ENCODE data around the gene UPP2.

UPP2 gene

DNA sequence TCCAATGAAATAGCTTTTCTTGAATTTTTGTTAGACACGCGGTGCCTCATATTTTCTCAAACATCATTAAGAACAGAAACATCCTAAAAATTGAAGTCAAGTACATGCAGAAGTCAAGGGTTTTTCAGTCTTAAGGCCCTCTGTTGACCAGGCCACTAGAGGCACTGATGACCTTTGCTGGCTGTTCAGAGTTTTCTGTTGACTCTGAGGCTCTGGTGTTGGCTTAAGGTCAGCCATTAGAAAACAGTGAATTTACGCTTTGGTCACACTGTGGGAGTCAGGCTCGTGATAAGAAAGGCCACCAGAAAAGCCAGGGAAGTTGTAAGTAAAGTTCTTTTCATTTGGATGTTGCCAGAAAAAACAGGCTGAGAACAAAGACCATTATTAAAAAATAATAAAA lies 5.8 kb upstream of the UPP2 start:
- no peak overlapping the region for H3K4me3 ChIP-seq (ENCODE audit: insufficient read depth, low read length, poor library complexity, severe bottlenecking)
- H3F3A ChIP-seq (ENCODE audit: insufficient read depth) = no peaks in the 10 kb centered on the region
- no peaks in the 10 kb centered on the region for H3K27me3 ChIP-seq (ENCODE audit: low read length)
- H3K79me2 ChIP-seq (ENCODE audit: insufficient read depth, low read length) = no peaks in the 10 kb centered on the region
- H4K20me1 ChIP-seq (ENCODE audit: low read depth, low read length) = no peaks in the 10 kb centered on the region
- no peaks in the 10 kb centered on the region for H3K36me3 ChIP-seq (ENCODE audit: low read length)
- H3K4me2 ChIP-seq (ENCODE audit: low read depth, low read length, poor library complexity, severe bottlenecking) = no peak overlapping the region
- H2AFZ ChIP-seq (ENCODE audit: low read depth, low read length, severe bottlenecking) = no peak overlapping the region
- H3K9ac ChIP-seq (ENCODE audit: low read length) = no peak overlapping the region
- no peaks in the 10 kb centered on the region for H3K9me2 ChIP-seq (replicated peaks; ENCODE audit: insufficient read depth, low read length)
- no peak overlapping the region for H3K27ac ChIP-seq (ENCODE audit: low read depth, low read length)
- TF ChIP-seq EZH2phosphoT487 (conservative IDR thresholded peaks at IDR 0.05; ENCODE audit: low read length) = no peak
- TF ChIP-seq, protein P1, sequence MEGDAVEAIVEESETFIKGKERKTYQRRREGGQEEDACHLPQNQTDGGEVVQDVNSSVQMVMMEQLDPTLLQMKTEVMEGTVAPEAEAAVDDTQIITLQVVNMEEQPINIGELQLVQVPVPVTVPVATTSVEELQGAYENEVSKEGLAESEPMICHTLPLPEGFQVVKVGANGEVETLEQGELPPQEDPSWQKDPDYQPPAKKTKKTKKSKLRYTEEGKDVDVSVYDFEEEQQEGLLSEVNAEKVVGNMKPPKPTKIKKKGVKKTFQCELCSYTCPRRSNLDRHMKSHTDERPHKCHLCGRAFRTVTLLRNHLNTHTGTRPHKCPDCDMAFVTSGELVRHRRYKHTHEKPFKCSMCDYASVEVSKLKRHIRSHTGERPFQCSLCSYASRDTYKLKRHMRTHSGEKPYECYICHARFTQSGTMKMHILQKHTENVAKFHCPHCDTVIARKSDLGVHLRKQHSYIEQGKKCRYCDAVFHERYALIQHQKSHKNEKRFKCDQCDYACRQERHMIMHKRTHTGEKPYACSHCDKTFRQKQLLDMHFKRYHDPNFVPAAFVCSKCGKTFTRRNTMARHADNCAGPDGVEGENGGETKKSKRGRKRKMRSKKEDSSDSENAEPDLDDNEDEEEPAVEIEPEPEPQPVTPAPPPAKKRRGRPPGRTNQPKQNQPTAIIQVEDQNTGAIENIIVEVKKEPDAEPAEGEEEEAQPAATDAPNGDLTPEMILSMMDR (IDR thresholded peaks at IDR 0.05; ENCODE audit: insufficient read depth, low read length, poor library complexity, severe bottlenecking) = no peak
- H3K9me3 ChIP-seq (ENCODE audit: insufficient read depth, low read length) = no peaks in the 10 kb centered on the region

DNA sequence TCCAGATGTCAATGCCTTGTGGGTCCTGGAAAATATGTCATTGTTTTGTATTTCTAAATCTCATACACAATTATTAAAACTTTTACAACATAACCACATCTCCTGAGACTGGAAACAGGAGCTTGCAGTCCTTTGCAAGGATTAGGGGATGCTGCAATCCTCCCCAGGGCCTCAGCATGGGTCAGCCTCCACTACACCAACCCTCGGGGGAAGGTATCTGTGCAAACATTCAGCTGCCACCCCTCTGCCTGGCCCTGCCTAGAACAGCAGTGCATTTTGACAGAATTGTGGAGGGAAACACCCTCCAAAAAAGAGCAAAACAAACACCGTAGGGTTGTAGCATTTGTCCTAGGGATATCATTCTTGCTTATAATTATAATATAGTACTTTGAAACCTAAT lies 4.2 kb upstream of the UPP2 start:
- Histone ChIP-seq H3K27ac (ENCODE audit: low read depth, low read length) (no peak overlapping the region), H3K9me3 (ENCODE audit: insufficient read depth, low read length) (no peaks in the 10 kb centered on the region), H3F3A (ENCODE audit: insufficient read depth) (no peaks in the 10 kb centered on the region), H3K9me2 (replicated peaks; ENCODE audit: insufficient read depth, low read length) (no peaks in the 10 kb centered on the region), H3K36me3 (ENCODE audit: low read length) (no peaks in the 10 kb centered on the region), H3K79me2 (ENCODE audit: insufficient read depth, low read length) (no peaks in the 10 kb centered on the region), H2AFZ (ENCODE audit: low read depth, low read length, severe bottlenecking) (no peak overlapping the region), H3K27me3 (ENCODE audit: low read length) (no peaks in the 10 kb centered on the region), H3K4me2 (ENCODE audit: low read depth, low read length, poor library complexity, severe bottlenecking) (no peak overlapping the region), H3K4me3 (ENCODE audit: insufficient read depth, low read length, poor library complexity, severe bottlenecking) (no peak overlapping the region), H4K20me1 (ENCODE audit: low read depth, low read length) (no peaks in the 10 kb centered on the region), H3K9ac (ENCODE audit: low read length) (no peak overlapping the region)
- TF ChIP-seq, protein P1 (IDR thresholded peaks at IDR 0.05; ENCODE audit: insufficient read depth, low read length, poor library complexity, severe bottlenecking) = no peak
- no peak for TF ChIP-seq EZH2phosphoT487 (conservative IDR thresholded peaks at IDR 0.05; ENCODE audit: low read length)

DNA sequence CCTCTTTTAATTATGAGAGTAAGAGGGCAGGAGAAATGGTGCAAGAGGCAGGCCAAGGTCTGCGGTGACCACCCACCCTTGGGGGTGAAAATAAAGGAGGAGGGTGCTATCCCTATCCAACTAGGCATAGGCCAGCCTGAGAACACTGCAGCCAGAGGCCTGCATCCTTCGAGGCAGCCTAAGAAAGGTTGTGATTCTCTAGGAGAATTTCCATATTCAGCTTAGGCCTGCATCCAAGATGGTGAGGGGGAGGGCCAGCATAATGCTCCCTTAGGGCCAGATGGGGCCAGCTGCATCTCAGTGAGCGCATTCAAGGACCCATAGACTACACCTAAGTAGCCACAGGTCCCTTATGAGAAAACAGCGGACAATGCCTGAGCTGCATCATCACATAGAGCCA lies 3.5 kb upstream of the UPP2 start:
- H3K36me3 ChIP-seq (ENCODE audit: low read length) = no peaks in the 10 kb centered on the region
- no peak overlapping the region for H3K9ac ChIP-seq (ENCODE audit: low read length)
- no peak overlapping the region for H3K27ac ChIP-seq (ENCODE audit: low read depth, low read length)
- no peaks in the 10 kb centered on the region for H3K9me3 ChIP-seq (ENCODE audit: insufficient read depth, low read length)
- no peak overlapping the region for H3K4me3 ChIP-seq (ENCODE audit: insufficient read depth, low read length, poor library complexity, severe bottlenecking)
- no peaks in the 10 kb centered on the region for H3F3A ChIP-seq (ENCODE audit: insufficient read depth)
- H3K9me2 ChIP-seq (replicated peaks; ENCODE audit: insufficient read depth, low read length) = no peaks in the 10 kb centered on the region
- no peaks in the 10 kb centered on the region for H3K27me3 ChIP-seq (ENCODE audit: low read length)
- no peak overlapping the region for H2AFZ ChIP-seq (ENCODE audit: low read depth, low read length, severe bottlenecking)
- no peaks in the 10 kb centered on the region for H4K20me1 ChIP-seq (ENCODE audit: low read depth, low read length)
- no peak for TF ChIP-seq EZH2phosphoT487 (conservative IDR thresholded peaks at IDR 0.05; ENCODE audit: low read length)
- TF ChIP-seq, protein P1 (IDR thresholded peaks at IDR 0.05; ENCODE audit: insufficient read depth, low read length, poor library complexity, severe bottlenecking) = no peak
- no peaks in the 10 kb centered on the region for H3K79me2 ChIP-seq (ENCODE audit: insufficient read depth, low read length)
- no peak overlapping the region for H3K4me2 ChIP-seq (ENCODE audit: low read depth, low read length, poor library complexity, severe bottlenecking)
